Measurements from ENCODE around the gene PSTPIP1. TPM values are rescaled to one million over a fixed set of nuclear protein-coding genes. Genes with fewer than 3 reads are reported as not detected.

The PSTPIP1 gene
- polyA plus RNA-seq, 1 donor (not counting 4 experiments of a cell fraction or from before 2014, with no cell fraction given) = 9.6 TPM

- Histone ChIP-seq H3K9me1 (ENCODE audit: control insufficient read depth, extremely low read depth, insufficient read depth, low read length) (peaks cover 2% of the 10 kb centered on the region), H3K27ac (ENCODE audit: control insufficient read depth, insufficient read depth, low read length) (no peak overlapping the region), H3K4me2 (ENCODE audit: control insufficient read depth, extremely low read depth, insufficient read depth, low read depth, low read length) (no peak overlapping the region), H3K36me3 (ENCODE audit: control insufficient read depth in 2 of 2, extremely low read depth in 1 of 2, insufficient read depth in 2 of 2, low read length in 2 of 2) (peaks cover 7 to 14% of the 10 kb centered on the region in 2 experiments), H2AFZ (ENCODE audit: control insufficient read depth, low read length) (no peak overlapping the region), H4K20me1 (ENCODE audit: control insufficient read depth, extremely low read depth, insufficient read depth, low read length) (no peaks in the 10 kb centered on the region), H3K79me2 (ENCODE audit: control insufficient read depth, insufficient read depth, low read length) (no peaks in the 10 kb centered on the region), H3K4me1 (ENCODE audit: control insufficient read depth, extremely low read depth, insufficient read depth, low read length) (no peaks in the 10 kb centered on the region), H3K9ac (ENCODE audit: control insufficient read depth, extremely low read depth, insufficient read depth, low read length) (no peak overlapping the region), H3K9me3 (ENCODE audit: control insufficient read depth, low read depth, low read length) (no peaks in the 10 kb centered on the region), H3K4me3 (ENCODE audit: control insufficient read depth in 2 of 3, extremely low read depth in 1 of 3, insufficient read depth in 2 of 3, low read depth in 1 of 3, low read length in 3 of 3) (no peak overlapping the region), H3K27me3 (ENCODE audit: control insufficient read depth, extremely low read depth, insufficient read depth, low read length) (no peaks in the 10 kb centered on the region)
- DNase-seq (ENCODE audit: low read depth, low spot score) (no peak), FAIRE-seq (no peak)
- dilution Hi-C loops (cut with MboI; ENCODE audit: extremely low pct_ligation_motif_present, low sequenced_read_pairs) = no loop called here
- TF ChIP-seq, protein P1, sequence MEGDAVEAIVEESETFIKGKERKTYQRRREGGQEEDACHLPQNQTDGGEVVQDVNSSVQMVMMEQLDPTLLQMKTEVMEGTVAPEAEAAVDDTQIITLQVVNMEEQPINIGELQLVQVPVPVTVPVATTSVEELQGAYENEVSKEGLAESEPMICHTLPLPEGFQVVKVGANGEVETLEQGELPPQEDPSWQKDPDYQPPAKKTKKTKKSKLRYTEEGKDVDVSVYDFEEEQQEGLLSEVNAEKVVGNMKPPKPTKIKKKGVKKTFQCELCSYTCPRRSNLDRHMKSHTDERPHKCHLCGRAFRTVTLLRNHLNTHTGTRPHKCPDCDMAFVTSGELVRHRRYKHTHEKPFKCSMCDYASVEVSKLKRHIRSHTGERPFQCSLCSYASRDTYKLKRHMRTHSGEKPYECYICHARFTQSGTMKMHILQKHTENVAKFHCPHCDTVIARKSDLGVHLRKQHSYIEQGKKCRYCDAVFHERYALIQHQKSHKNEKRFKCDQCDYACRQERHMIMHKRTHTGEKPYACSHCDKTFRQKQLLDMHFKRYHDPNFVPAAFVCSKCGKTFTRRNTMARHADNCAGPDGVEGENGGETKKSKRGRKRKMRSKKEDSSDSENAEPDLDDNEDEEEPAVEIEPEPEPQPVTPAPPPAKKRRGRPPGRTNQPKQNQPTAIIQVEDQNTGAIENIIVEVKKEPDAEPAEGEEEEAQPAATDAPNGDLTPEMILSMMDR (optimal IDR thresholded peaks at IDR 0.05 in 1 of 3, IDR thresholded peaks at IDR 0.05 in 1 of 3, conservative IDR thresholded peaks at IDR 0.05 in 1 of 3; ENCODE audit: extremely low read depth in 1 of 3, insufficient read depth in 2 of 3, low read length in 3 of 3) = no peak
- no peak for TF ChIP-seq EZH2 (IDR thresholded peaks at IDR 0.05; ENCODE audit: low read length)
Measured at GRCh38 chr15:77045985-77046384, 51.1 kb downstream of the PSTPIP1 start.

DNA sequence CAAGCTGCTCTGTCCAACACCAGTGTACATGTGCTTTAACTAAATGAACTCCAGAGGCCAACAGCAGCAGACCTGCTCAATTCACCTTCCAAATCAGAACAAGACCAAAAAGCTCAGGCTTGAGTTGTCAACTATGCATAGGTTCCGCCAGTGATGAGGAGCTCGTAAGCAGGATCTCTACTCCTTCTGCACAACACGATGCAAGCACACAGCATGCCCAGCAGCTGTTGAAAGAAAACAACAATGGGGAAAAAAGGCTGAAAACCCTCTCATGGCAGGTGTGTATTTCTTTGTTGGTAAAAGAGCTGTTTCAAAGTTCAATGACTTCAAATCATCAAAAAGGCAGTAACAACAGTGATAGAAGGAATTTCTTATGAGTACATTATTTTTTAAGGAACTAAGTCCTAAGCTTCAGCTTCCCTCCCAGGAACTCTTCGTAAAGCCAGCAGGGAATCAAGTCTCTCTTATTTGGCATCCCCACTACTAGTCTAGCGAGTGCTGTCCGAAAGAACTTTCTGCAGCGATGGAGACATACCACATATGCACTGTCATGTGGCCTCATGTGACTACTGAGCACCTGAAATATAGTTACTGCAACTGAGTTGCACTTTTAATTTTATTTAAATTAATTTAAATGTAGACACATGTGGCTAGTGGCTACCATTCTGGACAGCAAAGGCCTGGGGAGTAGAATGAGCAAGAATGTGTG lies 51.9 kb downstream of the PSTPIP1 start:
- no peak overlapping the region for H2AFZ ChIP-seq (ENCODE audit: control insufficient read depth, low read length)
- DNase-seq (ENCODE audit: low read depth, low spot score) = no peak
- H3K9me1 ChIP-seq (ENCODE audit: control insufficient read depth, extremely low read depth, insufficient read depth, low read length) = peaks cover 2% of the 10 kb centered on the region
- no peaks in the 10 kb centered on the region for H3K4me1 ChIP-seq (ENCODE audit: control insufficient read depth, extremely low read depth, insufficient read depth, low read length)
- TF ChIP-seq, protein P1 (optimal IDR thresholded peaks at IDR 0.05 in 1 of 3, IDR thresholded peaks at IDR 0.05 in 1 of 3, conservative IDR thresholded peaks at IDR 0.05 in 1 of 3; ENCODE audit: extremely low read depth in 1 of 3, insufficient read depth in 2 of 3, low read length in 3 of 3) = no peak
- TF ChIP-seq EZH2 (IDR thresholded peaks at IDR 0.05; ENCODE audit: low read length) = no peak
- H3K4me3 ChIP-seq (ENCODE audit: control insufficient read depth in 2 of 3, extremely low read depth in 1 of 3, insufficient read depth in 2 of 3, low read depth in 1 of 3, low read length in 3 of 3) = no peak overlapping the region
- no peak overlapping the region for H3K9ac ChIP-seq (ENCODE audit: control insufficient read depth, extremely low read depth, insufficient read depth, low read length)
- no peak for FAIRE-seq
- H3K9me3 ChIP-seq (ENCODE audit: control insufficient read depth, low read depth, low read length) = no peaks in the 10 kb centered on the region
- no peak overlapping the region for H3K27ac ChIP-seq (ENCODE audit: control insufficient read depth, insufficient read depth, low read length)
- H4K20me1 ChIP-seq (ENCODE audit: control insufficient read depth, extremely low read depth, insufficient read depth, low read length) = no peaks in the 10 kb centered on the region
- H3K27me3 ChIP-seq (ENCODE audit: control insufficient read depth, extremely low read depth, insufficient read depth, low read length) = no peaks in the 10 kb centered on the region
- no peaks in the 10 kb centered on the region for H3K79me2 ChIP-seq (ENCODE audit: control insufficient read depth, insufficient read depth, low read length)
- H3K36me3 ChIP-seq (ENCODE audit: control insufficient read depth in 2 of 2, extremely low read depth in 1 of 2, insufficient read depth in 2 of 2, low read length in 2 of 2) = peaks cover 7 to 14% of the 10 kb centered on the region in 2 experiments
- dilution Hi-C loops (cut with MboI; ENCODE audit: extremely low pct_ligation_motif_present, low sequenced_read_pairs) = no loop called here
- H3K4me2 ChIP-seq (ENCODE audit: control insufficient read depth, extremely low read depth, insufficient read depth, low read depth, low read length) = no peak overlapping the region
